GM12801 (cell line): ENCODE data around the gene SMIM44.

Experiments used
- TF ChIP-seq, protein P1 (sequence below): IDR thresholded peaks from one replicate; pipeline ENCODE4 v1.5.1; 2011; ENCODE audit warnings: control low read depth; ENCODE audit not compliant: insufficient read length; ENCODE audit errors: extremely low read depth

Gene SMIM44

DNA sequence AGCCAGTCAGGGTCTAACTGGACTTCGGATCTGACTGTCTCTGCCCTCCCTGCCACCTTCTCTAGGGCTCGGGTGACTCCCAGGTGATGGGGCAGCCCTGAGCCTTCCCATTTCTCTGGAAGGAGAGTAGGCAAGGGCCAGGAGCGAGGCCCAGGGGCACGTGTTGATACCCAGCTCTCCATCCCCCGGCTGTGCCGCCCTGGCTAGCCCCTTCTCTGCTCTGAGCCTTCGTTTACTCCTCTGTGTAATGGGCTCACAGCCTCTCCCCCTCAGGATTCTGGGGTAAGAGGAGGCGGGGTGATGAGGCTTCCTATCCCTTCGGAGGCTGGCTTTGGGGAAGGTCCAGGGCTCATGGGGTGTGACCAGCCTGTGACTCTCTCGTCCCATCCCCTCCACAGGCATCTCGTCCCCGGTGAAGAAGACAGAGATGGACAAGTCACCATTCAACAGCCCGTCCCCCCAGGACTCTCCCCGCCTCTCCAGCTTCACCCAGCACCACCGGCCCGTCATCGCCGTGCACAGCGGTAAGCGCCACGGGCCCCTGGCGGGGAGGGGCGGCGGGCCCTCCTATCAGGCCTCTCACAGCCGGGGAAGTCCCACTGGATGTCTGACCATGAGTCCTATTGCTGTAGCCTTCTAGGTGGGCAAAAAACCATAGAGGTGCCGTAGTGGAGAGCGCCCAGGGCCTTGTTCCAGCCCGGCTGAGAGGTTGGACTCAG is 34.5 kb downstream of the SMIM44 start:
- TF ChIP-seq, protein P1, sequence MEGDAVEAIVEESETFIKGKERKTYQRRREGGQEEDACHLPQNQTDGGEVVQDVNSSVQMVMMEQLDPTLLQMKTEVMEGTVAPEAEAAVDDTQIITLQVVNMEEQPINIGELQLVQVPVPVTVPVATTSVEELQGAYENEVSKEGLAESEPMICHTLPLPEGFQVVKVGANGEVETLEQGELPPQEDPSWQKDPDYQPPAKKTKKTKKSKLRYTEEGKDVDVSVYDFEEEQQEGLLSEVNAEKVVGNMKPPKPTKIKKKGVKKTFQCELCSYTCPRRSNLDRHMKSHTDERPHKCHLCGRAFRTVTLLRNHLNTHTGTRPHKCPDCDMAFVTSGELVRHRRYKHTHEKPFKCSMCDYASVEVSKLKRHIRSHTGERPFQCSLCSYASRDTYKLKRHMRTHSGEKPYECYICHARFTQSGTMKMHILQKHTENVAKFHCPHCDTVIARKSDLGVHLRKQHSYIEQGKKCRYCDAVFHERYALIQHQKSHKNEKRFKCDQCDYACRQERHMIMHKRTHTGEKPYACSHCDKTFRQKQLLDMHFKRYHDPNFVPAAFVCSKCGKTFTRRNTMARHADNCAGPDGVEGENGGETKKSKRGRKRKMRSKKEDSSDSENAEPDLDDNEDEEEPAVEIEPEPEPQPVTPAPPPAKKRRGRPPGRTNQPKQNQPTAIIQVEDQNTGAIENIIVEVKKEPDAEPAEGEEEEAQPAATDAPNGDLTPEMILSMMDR = no peak

DNA sequence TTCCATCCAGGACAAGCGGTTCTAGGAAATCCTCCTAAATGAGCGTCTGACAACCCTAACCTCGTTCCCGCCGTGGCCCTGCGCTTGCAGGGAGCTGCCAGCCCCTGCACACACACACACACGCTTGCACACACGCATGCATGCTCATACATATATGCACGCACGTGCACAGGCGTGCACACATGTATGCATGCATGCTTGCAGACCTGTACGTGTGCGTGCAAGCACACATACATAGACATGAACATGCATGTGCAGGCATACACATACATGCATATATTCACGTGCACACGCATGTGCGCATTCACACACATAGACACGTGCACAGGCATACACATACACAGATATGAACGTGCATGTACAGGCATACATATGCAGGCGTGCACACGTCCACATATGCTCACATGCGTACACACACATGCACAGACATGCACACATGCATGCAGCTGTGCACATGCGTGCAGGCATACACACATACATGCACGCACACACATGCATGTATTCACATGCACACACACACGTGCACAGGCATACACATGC is 38.5 kb downstream of the SMIM44 start:
- TF ChIP-seq, protein P1 = no peak

GRCh38 chr19:3443840-3444694 is 39.2 kb downstream of the SMIM44 start:
- TF ChIP-seq, protein P1 = no peak

DNA sequence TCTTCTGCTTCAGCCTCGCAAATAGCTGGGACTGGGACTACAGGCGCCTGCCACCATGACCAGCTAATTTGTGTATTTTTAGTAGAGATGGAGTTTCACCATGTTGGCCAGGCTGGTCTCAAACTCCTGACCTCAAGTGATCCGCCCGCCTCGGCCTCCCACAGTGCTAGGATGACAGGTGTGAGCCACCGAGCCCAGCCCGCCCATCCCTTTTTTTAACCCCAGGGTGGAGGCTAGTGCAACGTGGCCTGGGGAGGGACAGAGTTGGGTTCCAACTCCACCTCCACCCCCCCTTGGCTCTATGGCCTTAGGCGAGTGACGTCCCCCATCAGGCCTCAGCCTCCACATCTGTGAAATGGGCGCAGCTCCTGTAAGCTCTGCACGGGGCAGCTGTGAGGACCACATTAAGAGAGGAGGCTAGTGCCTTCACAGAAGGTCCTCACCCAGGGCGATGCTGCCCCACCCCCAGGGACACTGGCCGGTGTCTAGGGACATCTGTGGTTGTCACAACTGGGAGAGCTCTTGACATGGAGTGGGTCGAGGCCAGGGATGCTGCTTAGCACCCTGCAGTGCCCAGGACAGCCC is 40.7 kb downstream of the SMIM44 start:
- TF ChIP-seq, protein P1 = no peak

DNA sequence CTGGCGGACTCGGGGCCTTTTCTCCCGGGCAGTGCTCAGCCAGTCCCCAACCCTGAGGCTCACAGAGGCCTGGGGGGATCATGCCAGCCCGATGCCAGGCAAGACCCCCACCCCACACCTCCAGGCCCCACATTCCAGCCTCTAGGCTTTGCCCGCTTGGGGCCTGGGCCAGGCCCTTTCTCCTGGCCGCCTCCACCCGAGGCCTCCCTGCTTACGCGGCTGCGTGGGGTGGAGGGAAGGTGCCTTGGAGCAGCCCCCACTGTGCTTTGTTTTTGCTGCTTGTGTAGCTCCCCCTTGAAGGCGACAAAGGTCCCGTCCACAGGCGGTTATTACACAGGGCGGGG is 41.3 kb downstream of the SMIM44 start:
- TF ChIP-seq, protein P1 = no peak

DNA sequence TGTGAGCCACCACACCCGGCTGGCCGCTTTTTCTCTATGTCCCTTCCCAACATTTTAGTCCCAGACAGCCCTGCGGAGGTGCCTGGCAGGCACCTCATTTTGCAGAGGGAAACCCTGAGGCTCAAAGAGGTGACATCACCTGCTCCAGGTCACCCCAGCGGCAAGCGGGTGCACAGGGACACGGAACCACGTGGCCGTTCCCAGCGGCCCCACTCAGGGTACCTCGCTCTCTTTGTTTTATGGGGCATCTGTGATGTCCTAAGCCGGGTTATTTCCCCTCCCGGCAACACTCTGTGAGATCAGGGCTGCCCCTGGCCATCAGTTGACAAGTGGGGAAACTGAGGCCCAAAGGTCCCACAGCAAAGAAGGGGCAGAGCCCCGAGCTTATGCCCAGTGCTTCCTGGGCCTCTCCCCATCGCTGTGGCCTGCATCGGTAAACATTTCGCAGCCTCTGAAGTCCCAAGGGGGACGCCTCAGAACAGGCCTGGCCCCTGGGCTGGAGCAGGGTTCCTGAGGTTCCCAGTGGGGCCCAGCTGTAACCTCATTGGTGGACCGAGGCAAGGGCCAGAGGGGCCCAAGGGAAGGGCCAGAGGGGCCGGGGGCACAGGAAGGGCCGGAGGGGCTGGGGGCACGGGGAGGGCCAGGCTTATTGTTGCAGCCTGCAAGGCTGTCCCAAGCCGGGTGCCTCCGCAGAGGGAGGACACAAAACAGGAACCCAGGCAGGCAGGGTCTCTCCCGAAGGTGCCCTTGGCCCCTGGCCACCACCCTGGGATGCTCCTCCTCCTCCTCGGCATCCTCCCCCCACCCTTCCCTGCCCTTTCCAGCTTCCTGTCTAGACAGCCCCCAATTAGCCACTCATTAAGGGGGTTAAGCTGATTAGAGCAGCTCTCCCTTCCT is 41.9 kb downstream of the SMIM44 start:
- TF ChIP-seq, protein P1 = no peak
